Activated T-cell treated with anti-CD3 and anti-CD28 coated beads for 4 hours (primary cell): ENCODE results near the gene SEMA4B.
"Not testable (repeated sequence)": the region's sequence is repeated elsewhere in the genome, so short reads cannot be mapped to it uniquely, and the experiment has no call there.

Experiments
- DNase-seq: peaks from one replicate; pipeline ENCODE4 v3.0.0-alpha.2; 2020

The SEMA4B gene

GRCh38 chr15:90184119-90184785, 16.9 kb upstream of the SEMA4B start:
- DNase-seq: peak; percentile 9

DNA sequence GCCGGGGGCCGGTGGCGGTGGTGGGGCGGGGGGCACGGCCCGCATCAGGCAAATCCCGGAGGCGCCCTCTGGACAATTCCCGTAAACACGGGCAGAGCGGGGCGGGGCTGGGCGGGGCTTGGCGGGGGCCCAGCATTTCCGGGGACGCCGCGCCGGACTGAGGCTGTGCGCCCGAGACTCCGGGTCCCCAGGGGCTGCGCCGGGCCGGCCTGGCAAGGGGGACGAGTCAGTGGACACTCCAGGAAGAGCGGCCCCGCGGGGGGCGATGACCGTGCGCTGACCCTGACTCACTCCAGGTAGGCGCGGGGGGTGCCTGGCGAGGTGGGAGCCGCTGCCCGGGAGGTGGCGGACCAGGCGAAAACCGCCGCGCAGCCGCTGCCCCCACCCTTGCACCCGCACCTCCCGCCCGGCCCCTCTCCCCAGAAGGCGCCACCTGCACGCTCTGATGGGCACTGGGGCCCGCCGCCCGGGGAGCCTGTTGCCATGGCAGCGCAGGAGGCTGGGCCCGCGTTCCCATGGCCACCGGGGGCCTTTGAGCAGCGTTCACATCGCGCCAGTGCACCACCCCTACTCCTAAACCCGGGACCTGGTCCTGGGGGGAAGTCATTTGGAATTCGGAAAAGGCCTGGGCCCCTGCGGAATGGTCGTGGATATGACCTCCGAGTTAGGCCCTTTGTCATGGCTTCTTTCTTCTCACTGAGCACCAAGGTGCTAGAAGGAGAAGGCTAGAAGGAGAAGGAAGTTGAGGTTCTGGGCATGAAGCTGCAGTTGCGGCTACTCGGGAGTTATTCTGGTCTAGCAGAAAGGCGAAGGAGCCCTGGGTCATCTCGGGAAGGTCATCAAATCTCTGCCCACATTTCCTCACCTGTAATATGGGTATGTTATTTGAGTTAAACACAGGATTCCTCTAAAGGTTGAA, 16.1 kb upstream of the SEMA4B start:
- peak; percentile 28 for DNase-seq

- no peak for DNase-seq
Observed at GRCh38 chr15:90187257-90187868, 13.8 kb upstream of the SEMA4B start.

GRCh38 chr15:90188065-90188464, 13.1 kb upstream of the SEMA4B start:
- not testable (repeated sequence) for DNase-seq

GRCh38 chr15:90188914-90189748, 12.0 kb upstream of the SEMA4B start:
- no peak for DNase-seq

DNA sequence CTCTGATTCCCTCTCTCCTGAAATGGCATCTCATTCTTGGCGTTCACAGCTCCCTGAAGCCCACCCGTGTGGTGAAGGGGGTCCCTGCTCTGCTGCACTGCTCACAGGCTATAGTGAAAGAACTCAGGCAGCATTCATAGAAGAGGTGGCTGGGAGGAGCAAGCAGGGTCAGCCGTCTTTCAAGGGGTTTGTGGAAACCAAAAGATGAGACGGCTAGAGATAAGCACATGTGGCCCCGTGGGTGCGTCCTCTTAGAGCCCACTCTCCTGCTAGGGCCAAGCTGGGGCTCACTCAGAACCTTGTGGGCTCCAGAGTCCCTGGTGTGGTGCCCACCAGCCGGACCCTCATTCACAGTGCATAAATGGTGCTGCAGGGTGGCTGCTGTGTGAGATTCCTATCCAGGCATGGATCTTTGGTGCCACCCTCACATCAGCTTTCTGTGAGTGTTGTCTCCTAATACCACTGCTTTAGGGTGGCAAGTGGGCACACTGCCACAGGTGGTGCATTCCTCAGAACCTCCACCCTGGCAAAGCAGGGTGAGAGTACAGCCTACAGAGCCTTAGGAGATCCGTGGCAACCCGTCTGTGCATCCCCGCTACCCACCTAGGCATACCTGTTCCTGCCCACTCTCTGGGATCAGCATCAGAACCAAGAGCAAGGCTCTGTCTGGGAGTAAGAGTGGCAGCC, 11.2 kb upstream of the SEMA4B start:
- no peak for DNase-seq

GRCh38 chr15:90190606-90191343, 10.4 kb upstream of the SEMA4B start:
- no peak for DNase-seq

DNA sequence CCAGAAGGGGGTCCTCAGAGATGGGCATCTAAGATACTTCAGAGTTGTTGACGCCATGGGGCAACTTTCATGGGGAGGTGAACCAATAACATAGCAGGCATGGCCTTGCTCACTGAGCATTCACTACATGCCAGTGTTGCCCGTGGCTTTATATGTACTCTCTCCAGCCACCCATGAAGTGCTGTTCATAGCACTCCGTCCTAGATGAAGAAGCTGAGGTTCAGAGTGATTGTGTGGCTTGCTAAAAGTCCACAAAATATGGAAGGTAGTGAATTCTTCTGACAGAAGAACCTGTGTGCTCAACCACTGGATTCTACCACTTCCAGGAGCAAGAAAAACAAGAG, 9.8 kb upstream of the SEMA4B start:
- DNase-seq: no peak

DNA sequence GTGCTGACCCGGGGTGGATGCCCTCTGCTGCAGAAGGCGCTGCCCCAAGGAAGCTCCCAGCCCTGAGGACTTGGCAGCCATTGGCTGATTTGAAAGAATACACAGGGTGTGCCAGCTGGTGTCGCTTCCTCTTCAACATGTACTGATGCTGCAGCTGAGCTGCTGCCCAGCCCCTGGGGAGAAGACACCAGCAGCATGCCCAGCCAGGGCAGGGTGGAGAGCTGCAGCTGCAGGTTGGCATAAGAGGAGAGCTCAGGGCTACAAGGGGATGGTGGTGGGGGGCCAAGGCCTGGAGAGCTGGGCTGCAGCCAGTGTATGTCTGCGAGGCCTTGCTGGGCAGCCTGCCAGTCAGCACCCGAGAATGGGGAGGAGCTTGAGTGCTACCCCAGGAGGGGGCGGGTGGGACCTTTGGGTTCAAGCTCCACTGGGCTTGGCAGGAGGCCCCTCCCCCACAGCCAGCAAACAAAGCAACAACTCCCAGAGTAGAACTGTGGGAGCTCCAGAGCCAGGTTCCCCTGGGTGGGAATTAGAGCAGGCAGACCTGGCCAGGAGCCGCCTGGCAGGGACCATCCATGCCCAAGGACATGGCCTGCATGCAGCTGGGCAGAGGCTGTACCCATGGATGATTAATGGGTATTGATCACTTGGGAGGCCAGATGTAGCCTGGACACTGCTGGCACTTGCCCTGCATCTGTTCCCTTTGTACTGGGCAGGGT, 9.2 kb upstream of the SEMA4B start:
- no peak for DNase-seq

DNA sequence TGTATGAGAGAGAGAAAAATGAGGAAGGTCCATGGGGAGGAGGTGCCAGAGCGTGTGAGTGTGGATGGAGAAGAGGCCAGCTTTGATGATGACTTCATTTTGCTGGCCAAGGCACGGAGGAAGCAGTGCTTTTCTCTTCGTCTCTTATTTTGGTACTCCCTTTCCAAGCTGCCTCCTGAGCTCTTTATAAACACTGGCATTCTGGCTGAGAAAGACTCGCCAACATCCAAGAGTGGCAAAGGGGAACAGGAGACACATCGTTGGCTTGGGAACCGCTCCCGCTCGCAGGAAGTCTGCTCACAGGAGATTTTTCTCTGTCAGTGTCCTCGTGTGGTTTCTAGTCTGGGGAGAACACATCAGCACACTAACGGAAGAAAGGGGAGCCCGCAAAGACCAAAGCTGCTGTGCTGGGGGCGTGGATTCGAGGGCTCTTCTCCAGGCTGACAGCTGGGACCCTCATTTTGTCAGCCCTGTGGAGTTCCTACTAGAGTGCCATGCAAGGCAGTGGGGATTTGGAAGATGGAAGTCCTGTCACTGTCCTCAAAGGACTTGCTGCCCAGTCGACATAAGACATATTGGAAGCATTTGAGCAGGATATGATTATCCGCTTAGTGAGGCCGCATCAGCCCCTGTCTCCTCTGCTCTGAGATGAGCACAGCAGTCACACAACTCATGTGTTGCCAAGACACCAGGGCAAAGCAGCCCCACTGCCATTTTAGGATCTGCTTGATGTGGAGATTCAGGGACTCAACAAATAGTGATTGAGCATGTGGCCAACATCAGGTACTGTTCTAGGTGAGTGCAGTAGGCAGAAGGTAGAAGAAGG, 8.0 kb upstream of the SEMA4B start:
- no peak for DNase-seq

DNA sequence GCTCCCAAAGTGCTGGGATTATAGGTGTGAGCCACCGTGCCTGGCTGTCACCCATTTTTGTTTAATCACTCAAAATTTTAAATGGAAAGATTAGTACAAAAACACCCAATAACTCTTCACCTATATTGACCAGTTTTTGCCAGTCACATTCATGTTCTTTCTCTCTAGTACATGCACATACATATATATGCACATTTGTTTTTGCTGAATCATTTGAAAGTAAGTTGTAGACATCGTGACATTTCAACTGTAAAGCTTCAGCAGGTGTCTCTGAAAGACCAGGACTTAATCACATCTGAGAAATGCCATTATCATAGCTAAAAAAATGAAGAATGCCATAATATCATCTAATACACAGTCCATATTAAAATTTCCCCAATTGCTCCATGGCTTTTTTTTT, 6.5 kb upstream of the SEMA4B start:
- DNase-seq: no peak

- DNase-seq: no peak
Observed at GRCh38 chr15:90200534-90201129, 498 bp upstream of the SEMA4B start.

- DNase-seq: no peak
Observed at GRCh38 chr15:90201944-90202375, 830 bp downstream of the SEMA4B start.

- DNase-seq: no peak
Observed at GRCh38 chr15:90202929-90203328, 1.8 kb downstream of the SEMA4B start.

DNA sequence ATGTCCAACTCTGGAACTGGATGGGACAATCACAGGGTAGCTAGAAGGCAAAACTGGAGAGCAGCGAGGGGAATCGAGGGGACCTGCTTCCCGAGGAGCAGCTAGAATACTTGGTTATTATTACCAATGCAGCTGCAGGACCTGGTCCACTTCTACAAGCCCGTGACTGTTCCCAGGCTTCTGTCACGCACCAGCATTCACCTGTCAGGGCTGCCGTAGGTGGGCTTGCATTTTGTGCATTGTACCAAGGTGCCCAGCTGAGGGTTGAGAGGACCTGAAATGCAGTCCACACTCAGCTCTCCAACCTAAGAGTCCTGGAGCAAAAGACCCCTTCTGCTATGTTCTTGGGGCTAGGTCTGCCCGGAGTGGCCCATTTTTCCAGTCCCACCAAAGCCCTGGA, 2.3 kb downstream of the SEMA4B start:
- DNase-seq: no peak

GRCh38 chr15:90203922-90204321, 2.8 kb downstream of the SEMA4B start:
- no peak for DNase-seq

- no peak for DNase-seq
Observed at GRCh38 chr15:90205050-90205848, 4.1 kb downstream of the SEMA4B start.

DNA sequence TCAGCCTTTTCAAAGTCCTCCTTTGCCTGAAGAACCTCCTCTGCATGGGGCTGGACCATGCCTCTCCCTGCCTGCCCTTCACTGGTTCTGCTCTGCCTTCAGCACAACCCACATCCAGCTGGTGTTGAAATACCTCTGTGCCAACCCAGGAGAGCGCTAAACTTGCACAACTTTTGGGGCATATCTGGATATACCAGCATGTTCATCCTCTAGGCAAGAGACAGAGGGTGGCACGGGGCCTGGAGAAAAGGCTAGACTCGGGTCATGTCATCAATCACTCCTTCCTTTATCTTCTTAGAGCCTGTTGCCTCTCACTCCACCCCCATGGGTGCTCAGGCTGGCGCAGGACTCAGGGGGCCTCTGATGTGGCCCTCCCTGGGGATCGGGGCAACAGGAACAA, 4.8 kb downstream of the SEMA4B start:
- DNase-seq: no peak

DNA sequence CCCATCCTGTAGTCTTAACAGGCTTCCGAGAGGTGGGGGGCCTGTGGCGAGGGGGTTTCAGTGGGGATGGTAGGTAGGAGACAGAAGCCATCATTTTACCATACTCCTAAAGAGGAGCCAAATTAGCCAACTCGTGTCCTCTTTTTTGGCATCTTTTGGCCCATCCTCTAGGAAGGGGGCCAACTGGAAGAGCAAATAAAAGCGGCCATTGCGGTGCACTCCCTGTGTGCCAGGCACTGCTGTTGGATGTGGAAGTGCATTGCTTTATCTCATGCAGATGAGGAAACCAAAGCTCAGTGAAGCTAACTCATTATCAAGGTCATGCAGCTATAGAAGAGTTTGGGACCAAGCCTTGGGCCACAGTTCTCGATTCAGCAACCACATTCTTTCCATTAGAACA, 6.1 kb downstream of the SEMA4B start:
- no peak for DNase-seq
